Mesendoderm (in vitro differentiated cells): ENCODE measurements around the gene FXYD6.

Experiments
- DNase-seq: peaks from one replicate; pipeline ENCODE4 v3.0.0; 2013
- H2AK5ac ChIP-seq: 2 replicates; pipeline ENCODE4 v1.6.1; 2013; ENCODE audit warnings: low read length, inconsistent platforms
- H2BK120ac ChIP-seq: 2 replicates; pipeline ENCODE4 v1.6.1; 2013; ENCODE audit warnings: low read depth, mild to moderate bottlenecking, low read length, moderate library complexity, mixed read lengths
- H2BK15ac ChIP-seq: replicated peaks from 2 replicates; pipeline ENCODE4 v1.6.1; 2013; ENCODE audit warnings: low read depth, mild to moderate bottlenecking, moderate library complexity
- H2BK5ac ChIP-seq: 2 replicates; pipeline ENCODE4 v1.6.1; 2013; ENCODE audit warnings: low read length, inconsistent platforms
- H3K18ac ChIP-seq: 2 replicates; pipeline ENCODE4 v1.6.1; 2013; ENCODE audit warnings: mild to moderate bottlenecking, low read length, mixed read lengths
- H3K23ac ChIP-seq: one replicate; pipeline ENCODE4 v1.6.1; 2013; ENCODE audit warnings: low read length
- H3K27ac ChIP-seq: 2 replicates; pipeline ENCODE4 v1.5.1; 2013; ENCODE audit warnings: low read depth, mild to moderate bottlenecking, inconsistent platforms, low read length, moderate library complexity
- H3K27me3 ChIP-seq: 2 replicates; pipeline ENCODE4 v1.6.1; 2013; ENCODE audit warnings: low read length, control low read depth, mild to moderate bottlenecking, inconsistent platforms; ENCODE audit not compliant: insufficient read depth, poor library complexity
- H3K36me3 ChIP-seq: 2 replicates; pipeline ENCODE4 v1.6.1; 2013; ENCODE audit warnings: low read length, inconsistent platforms; ENCODE audit not compliant: control insufficient read depth, insufficient read depth
- H3K4ac ChIP-seq: one replicate; pipeline ENCODE4 v1.6.1; 2013; ENCODE audit warnings: low read depth, mild to moderate bottlenecking, low read length, moderate library complexity
- H3K4me1 ChIP-seq: 2 replicates; pipeline ENCODE4 v1.6.1; 2013; ENCODE audit warnings: low read depth, low read length, inconsistent platforms; ENCODE audit not compliant: control insufficient read depth
- H3K4me2 ChIP-seq: 2 replicates; pipeline ENCODE4 v1.6.1; 2013; ENCODE audit warnings: low read length
- H3K4me3 ChIP-seq: 2 replicates; pipeline ENCODE4 v1.5.1; 2013; ENCODE audit warnings: mild to moderate bottlenecking, low read length
- H3K56ac ChIP-seq: one replicate; pipeline ENCODE4 v1.6.1; 2013; ENCODE audit warnings: low read length
- H3K79me1 ChIP-seq: 2 replicates; pipeline ENCODE4 v1.6.1; 2013; ENCODE audit warnings: low read length, inconsistent platforms
- H3K79me2 ChIP-seq: 2 replicates; pipeline ENCODE4 v1.6.1; 2013; ENCODE audit warnings: mild to moderate bottlenecking, low read length; ENCODE audit not compliant: control insufficient read depth, insufficient read depth
- H3K9ac ChIP-seq: 2 replicates; pipeline ENCODE4 v1.6.1; 2013; ENCODE audit warnings: low read length, inconsistent platforms
- H4K5ac ChIP-seq: one replicate; pipeline ENCODE4 v1.6.1; 2013; ENCODE audit warnings: low read length
- H4K8ac ChIP-seq: one replicate; pipeline ENCODE4 v1.6.1; 2013; ENCODE audit warnings: low read depth, mild to moderate bottlenecking, control low read depth, low read length, moderate library complexity
- WGBS: extraction: QIAGEN DNeasy Blood & Tissue Kit; methylation state at CpG from one replicate; pipeline ENCODE4 v1.1.7; 2013; ENCODE audit warnings: low lambda C conversion rate, missing lambda C conversion rate; ENCODE audit not compliant: insufficient coverage; ENCODE audit errors: extremely low coverage; 5-methylcytosine and 5-hydroxymethylcytosine counted together

Gene FXYD6

GRCh38 chr11:117879516-117880480 is 3.3 kb upstream of the FXYD6 start:
- Histone ChIP-seq H3K56ac (no peak overlapping the region), H3K23ac (no peak overlapping the region), H3K79me2 (no peaks in the 10 kb centered on the region), H2BK120ac (no peak overlapping the region), H3K4me1 (peaks cover 11% of the 10 kb centered on the region), H3K79me1 (no peaks in the 10 kb centered on the region), H2BK15ac (no peak overlapping the region), H3K4me2 (no peak overlapping the region), H2BK5ac (no peak overlapping the region), H3K36me3 (no peaks in the 10 kb centered on the region), H2AK5ac (no peak overlapping the region), H3K9ac (no peak overlapping the region), H3K27ac (no peak overlapping the region), H3K4ac (no peak overlapping the region), H4K8ac (no peak overlapping the region), H4K5ac (no peak overlapping the region), H3K18ac (no peak overlapping the region), H3K4me3 (no peak overlapping the region), H3K27me3 (peaks cover 1% of the 10 kb centered on the region)
- DNase-seq, result peak; percentile 46
- WGBS, result no CpG with 5 or more reads among the region's 11 CpGs

DNA sequence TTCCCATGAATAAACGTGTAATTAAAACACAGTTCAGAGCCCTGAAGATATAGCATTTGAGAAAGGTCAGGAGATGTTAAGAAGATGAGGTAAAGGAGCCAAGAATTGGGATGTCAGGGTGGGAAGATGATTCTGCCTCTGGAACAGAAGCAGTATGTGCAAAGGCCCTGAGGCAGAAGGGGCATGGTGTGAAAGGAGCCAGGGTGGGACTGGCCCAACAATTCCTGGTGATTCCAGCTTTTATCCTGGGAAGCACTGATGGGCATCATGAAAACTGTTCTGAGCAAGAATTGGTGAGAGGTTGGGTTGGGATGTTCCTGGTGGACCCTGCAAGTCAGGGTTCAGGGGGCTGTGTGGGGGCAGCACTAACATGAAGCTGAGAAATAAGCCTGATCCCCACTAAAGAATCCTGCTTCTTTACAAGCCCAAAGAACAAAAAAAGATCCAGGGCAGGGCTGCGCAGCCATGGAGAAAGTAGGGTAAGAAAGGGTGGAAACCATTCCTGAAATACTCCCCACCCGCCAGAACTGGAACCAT is 2.5 kb upstream of the FXYD6 start:
- Histone ChIP-seq H3K18ac (no peak overlapping the region), H3K56ac (no peak overlapping the region), H3K36me3 (no peaks in the 10 kb centered on the region), H3K79me1 (no peaks in the 10 kb centered on the region), H2BK120ac (no peak overlapping the region), H2BK5ac (no peak overlapping the region), H3K27me3 (peaks cover 1% of the 10 kb centered on the region), H3K9ac (no peak overlapping the region), H3K4me1 (peaks cover 11% of the 10 kb centered on the region), H3K27ac (no peak overlapping the region), H3K4me2 (no peak overlapping the region), H3K23ac (no peak overlapping the region), H3K4me3 (no peak overlapping the region), H3K79me2 (no peaks in the 10 kb centered on the region), H4K8ac (no peak overlapping the region), H2AK5ac (no peak overlapping the region), H3K4ac (no peak overlapping the region), H4K5ac (no peak overlapping the region), H2BK15ac (no peak overlapping the region)
- no CpG with 5 or more reads among the region's 3 CpGs for WGBS
- no peak for DNase-seq

DNA sequence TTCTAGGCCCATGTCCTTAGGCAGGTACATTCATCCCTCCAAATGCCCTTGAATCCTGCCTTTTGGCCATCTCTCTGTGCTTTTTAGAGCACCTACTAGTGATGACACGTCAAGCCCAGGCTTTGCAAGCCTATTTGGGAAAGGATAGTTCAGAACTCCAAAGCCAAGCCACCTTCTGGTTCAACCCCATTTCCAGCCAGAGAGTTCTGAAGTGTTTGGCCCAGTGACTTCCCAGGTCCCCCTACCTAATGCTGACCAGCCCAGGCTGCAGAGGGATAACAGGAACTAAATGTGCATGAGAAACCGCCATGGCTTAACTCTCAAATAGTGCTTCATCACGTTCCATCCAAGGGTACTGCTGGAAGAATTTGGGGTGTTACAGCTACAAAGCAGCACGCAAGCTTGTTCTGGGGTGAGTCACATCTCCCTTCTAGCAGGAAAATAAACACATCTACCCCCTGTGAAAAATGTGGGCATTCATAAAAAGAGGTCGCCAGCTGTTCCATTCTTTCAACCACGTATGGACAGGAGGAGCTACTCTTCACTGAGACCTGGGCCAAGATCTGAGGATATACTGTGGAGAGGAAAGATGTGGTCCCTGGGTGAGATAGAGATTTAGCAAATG is 2.0 kb upstream of the FXYD6 start:
- Histone ChIP-seq H2BK120ac (no peak overlapping the region), H3K27ac (no peak overlapping the region), H2AK5ac (no peak overlapping the region), H3K27me3 (peaks cover 1% of the 10 kb centered on the region), H3K9ac (no peak overlapping the region), H3K36me3 (no peaks in the 10 kb centered on the region), H3K4me1 (peaks cover 11% of the 10 kb centered on the region), H3K18ac (no peak overlapping the region), H3K79me1 (no peaks in the 10 kb centered on the region), H4K5ac (no peak overlapping the region), H3K4ac (no peak overlapping the region), H4K8ac (no peak overlapping the region), H3K79me2 (no peaks in the 10 kb centered on the region), H3K56ac (no peak overlapping the region), H3K4me2 (no peak overlapping the region), H2BK15ac (no peak overlapping the region), H3K4me3 (no peak overlapping the region), H3K23ac (no peak overlapping the region), H2BK5ac (no peak overlapping the region)
- WGBS, result no CpG with 5 or more reads among the region's 6 CpGs
- no peak for DNase-seq

- H4K5ac ChIP-seq, result no peak overlapping the region
- H3K56ac ChIP-seq, result peak overlapping the region; percentile 81
- H3K27me3 ChIP-seq, result peaks cover 1% of the 10 kb centered on the region
- H3K27ac ChIP-seq, result no peak overlapping the region
- no peak overlapping the region for H3K23ac ChIP-seq
- peak overlapping the region; percentile 52 for H3K4me3 ChIP-seq
- peaks cover 9% of the 10 kb centered on the region for H3K4me1 ChIP-seq
- no CpG with 5 or more reads among the region's 12 CpGs for WGBS
- H3K79me2 ChIP-seq, result no peaks in the 10 kb centered on the region
- no peak overlapping the region for H2AK5ac ChIP-seq
- no peak overlapping the region for H2BK5ac ChIP-seq
- H2BK15ac ChIP-seq, result no peak overlapping the region
- no peak overlapping the region for H3K4ac ChIP-seq
- H3K18ac ChIP-seq, result no peak overlapping the region
- no peak overlapping the region for H4K8ac ChIP-seq
- DNase-seq, result no peak
- H3K9ac ChIP-seq, result peak overlapping the region; percentile 60
- peak overlapping the region; percentile 88 for H3K4me2 ChIP-seq
- no peaks in the 10 kb centered on the region for H3K79me1 ChIP-seq
- no peak overlapping the region for H2BK120ac ChIP-seq
- no peaks in the 10 kb centered on the region for H3K36me3 ChIP-seq
Measured at GRCh38 chr11:117877120-117877784, 794 bp upstream of the FXYD6 start.

DNA sequence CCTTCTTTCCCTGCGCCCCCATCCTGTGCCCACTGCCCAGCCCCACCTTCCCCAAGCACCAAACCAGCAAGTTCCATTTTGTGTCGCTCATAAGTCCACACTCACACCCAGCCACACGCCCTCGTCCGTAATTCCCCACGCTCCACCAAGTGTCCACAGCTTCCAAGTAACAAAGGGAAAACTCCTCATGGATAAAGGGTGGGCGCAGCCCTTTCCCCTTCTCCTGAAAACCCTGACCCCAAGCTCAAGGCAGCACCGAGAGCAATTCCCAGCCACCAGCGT is 458 bp downstream of the FXYD6 start:
- no peaks in the 10 kb centered on the region for H3K36me3 ChIP-seq
- peak overlapping the region; percentile 82 for H3K23ac ChIP-seq
- no peak for DNase-seq
- H2AK5ac ChIP-seq, result no peak overlapping the region
- H2BK15ac ChIP-seq, result no peak overlapping the region
- H3K4me2 ChIP-seq, result peak overlapping the region; percentile 97
- H3K79me2 ChIP-seq, result no peaks in the 10 kb centered on the region
- WGBS, result no CpG with 5 or more reads among the region's 9 CpGs
- no peak overlapping the region for H3K4ac ChIP-seq
- peak overlapping the region; percentile 75 for H3K4me3 ChIP-seq
- no peak overlapping the region for H4K5ac ChIP-seq
- peaks cover 1% of the 10 kb centered on the region for H3K27me3 ChIP-seq
- no peak overlapping the region for H3K27ac ChIP-seq
- no peak overlapping the region for H2BK5ac ChIP-seq
- peak overlapping the region; percentile 24 for H3K18ac ChIP-seq
- no peak overlapping the region for H2BK120ac ChIP-seq
- H3K79me1 ChIP-seq, result no peaks in the 10 kb centered on the region
- no peak overlapping the region for H4K8ac ChIP-seq
- peak overlapping the region; percentile 76 for H3K9ac ChIP-seq
- peak overlapping the region; percentile 89 for H3K56ac ChIP-seq
- peaks cover 9% of the 10 kb centered on the region for H3K4me1 ChIP-seq
